ENCODE measurements around the gene SIGLEC1. TPM values are rescaled to one million over a fixed set of nuclear protein-coding genes. Genes with fewer than 3 reads are reported as not detected.

The SIGLEC1 gene
- total RNA-seq, 1 experiment from 2014 or later, result 0.17 TPM

DNA sequence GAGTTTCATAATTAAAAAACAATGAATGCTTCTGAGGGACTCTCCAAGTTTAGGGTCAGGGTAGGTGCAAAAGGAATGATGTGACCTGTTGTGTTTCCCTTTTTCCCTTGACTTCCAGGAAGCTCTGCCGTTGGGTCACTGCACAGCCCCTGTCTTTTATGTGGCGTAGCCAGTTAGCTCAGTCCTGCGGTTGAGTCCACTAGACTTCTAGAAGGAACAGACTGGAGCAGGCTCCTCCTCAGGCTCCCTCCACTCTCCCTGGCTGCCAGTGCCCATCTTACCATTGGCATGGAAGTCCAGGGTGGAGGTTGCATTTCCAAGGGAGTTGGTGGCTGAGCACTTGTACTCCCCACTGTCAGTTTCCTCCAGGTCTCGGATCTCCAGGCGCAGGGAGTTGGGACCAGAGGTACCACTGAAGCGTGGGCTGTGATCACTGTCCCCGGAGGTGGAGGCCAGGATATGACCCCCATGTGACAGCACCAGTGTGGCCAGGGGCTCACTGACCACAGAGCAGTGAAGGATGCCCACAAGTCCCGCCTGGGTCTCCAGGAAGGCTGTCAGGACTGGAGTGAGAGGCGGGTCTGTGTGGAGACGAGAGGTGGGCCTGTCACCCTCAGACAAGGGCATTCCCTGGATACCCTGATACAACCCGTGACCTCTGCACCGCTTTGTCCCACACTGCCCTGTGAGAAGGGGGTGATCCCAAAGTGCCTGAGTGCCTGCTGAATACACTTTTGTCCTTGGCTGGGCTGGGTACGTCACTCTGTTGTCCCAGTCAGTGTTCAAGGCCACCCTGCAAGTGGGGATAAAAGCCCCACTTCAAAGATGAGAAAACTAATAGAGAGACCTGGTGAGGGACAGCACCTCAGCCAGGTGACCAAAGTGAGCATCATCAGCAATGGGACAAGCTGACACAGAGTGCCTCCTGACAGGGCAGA lies 11.1 kb downstream of the SIGLEC1 start:
- no peaks in the 10 kb centered on the region for H3K27me3 ChIP-seq (ENCODE audit: insufficient read depth, low read length)
- no peaks in the 10 kb centered on the region for H3K9me2 ChIP-seq (ENCODE audit: insufficient read depth)
- H3K36me3 ChIP-seq (ENCODE audit: control insufficient read depth in 1 of 2, insufficient read depth in 2 of 2, low read length in 2 of 2), result no peaks in the 10 kb centered on the region
- no peaks in the 10 kb centered on the region for H4K20me1 ChIP-seq (ENCODE audit: insufficient read depth)
- no peaks in the 10 kb centered on the region; a peak in 1 of 4 replicates for H3K9me3 ChIP-seq (ENCODE audit: control insufficient read depth in 1 of 2, insufficient read depth in 1 of 2, low read depth in 1 of 2, low read length in 2 of 2)
- no TSS peak for BruUV-seq (replicated peaks)
- ATAC-seq (no peak), DNase-seq (ENCODE audit: low read depth, low spot score) (no peak)
- ChIA-PET POLR2A (no interaction called here), CTCF (interaction anchor here (3.1 kb wide), 1 partner anchor 9 kb away, joined by 16 read pairs; no protein-coding TSS in a partner anchor), RAD21 (ENCODE audit: low non-redundant PET in 1 of 2, low total read pairs in 2 of 2, uncharacterized antibody in 2 of 2, unreplicated experiment in 2 of 2) (no interaction called here)
- H2AFZ ChIP-seq (ENCODE audit: low read depth, low read length, poor library complexity, severe bottlenecking), result no peak overlapping the region
- TF ChIP-seq RAD21 (IDR thresholded peaks at IDR 0.05; ENCODE audit: low read depth) (no peak), ZFX (IDR thresholded peaks at IDR 0.05) (no peak), POLR2AphosphoS5 (IDR thresholded peaks at IDR 0.05; ENCODE audit: low read depth, low read length) (no peak), YY1 (IDR thresholded peaks at IDR 0.05; ENCODE audit: extremely low read depth, insufficient replicate concordance, low read depth, low read length) (no peak), SP1 (IDR thresholded peaks at IDR 0.05; ENCODE audit: low read depth) (no peak), SIN3A (IDR thresholded peaks at IDR 0.05; ENCODE audit: low read depth) (no peak), JUND (IDR thresholded peaks at IDR 0.05) (no peak), EZH2phosphoT487 (IDR thresholded peaks at IDR 0.05; ENCODE audit: borderline replicate concordance) (no peak)
- H3K79me2 ChIP-seq (ENCODE audit: insufficient read depth, low read length), result no peaks in the 10 kb centered on the region
- no peaks in the 10 kb centered on the region for H3K4me1 ChIP-seq (ENCODE audit: control insufficient read depth in 1 of 2, insufficient read depth in 2 of 2, low read length in 2 of 2)
- no peak overlapping the region for H3K4me3 ChIP-seq (replicated peaks in 1 of 2; ENCODE audit: low read depth in 1 of 2, low read length in 2 of 2)
- no peak overlapping the region for H3K27ac ChIP-seq (ENCODE audit: low read depth, low read length)
- intact Hi-C loops (cut with micrococcal nuclease), result no loop called here
- H3K9ac ChIP-seq (ENCODE audit: low read length), result no peak overlapping the region
- H3K4me2 ChIP-seq (ENCODE audit: low read length), result no peak overlapping the region

DNA sequence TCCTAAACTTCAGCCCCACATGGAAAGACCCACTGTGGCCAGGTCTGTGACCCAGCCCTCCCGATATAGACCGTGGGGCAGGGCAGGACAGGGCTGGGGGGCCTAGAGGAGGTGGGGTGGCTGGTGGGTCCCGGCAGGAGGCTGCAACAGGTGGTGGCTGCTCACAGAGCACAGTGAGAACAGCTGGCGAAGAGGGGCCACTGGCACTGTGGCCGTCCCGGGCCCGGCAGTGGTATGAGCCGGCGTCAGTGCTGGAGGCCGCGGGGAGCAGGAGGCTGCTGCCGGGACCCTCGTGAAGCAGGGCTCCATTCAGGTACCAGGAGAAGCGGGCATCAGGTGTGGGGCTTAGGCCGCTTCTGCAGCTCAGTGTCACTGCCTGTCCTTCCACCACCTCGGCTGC lies 13.4 kb downstream of the SIGLEC1 start:
- Histone ChIP-seq H3K4me1 (ENCODE audit: control insufficient read depth in 1 of 2, insufficient read depth in 2 of 2, low read length in 2 of 2) (no peaks in the 10 kb centered on the region), H3K27me3 (ENCODE audit: insufficient read depth, low read length) (no peaks in the 10 kb centered on the region), H3K36me3 (ENCODE audit: control insufficient read depth in 1 of 2, insufficient read depth in 2 of 2, low read length in 2 of 2) (no peaks in the 10 kb centered on the region), H3K4me2 (ENCODE audit: low read length) (no peak overlapping the region), H3K27ac (ENCODE audit: low read depth, low read length) (no peak overlapping the region), H3K9me3 (ENCODE audit: control insufficient read depth in 1 of 2, insufficient read depth in 1 of 2, low read depth in 1 of 2, low read length in 2 of 2) (no peaks in the 10 kb centered on the region; a peak in 1 of 4 replicates), H3K4me3 (replicated peaks in 1 of 2; ENCODE audit: low read depth in 1 of 2, low read length in 2 of 2) (no peak overlapping the region), H4K20me1 (ENCODE audit: insufficient read depth) (no peaks in the 10 kb centered on the region), H3K9ac (ENCODE audit: low read length) (no peak overlapping the region), H3K9me2 (ENCODE audit: insufficient read depth) (no peaks in the 10 kb centered on the region), H3K79me2 (ENCODE audit: insufficient read depth, low read length) (no peaks in the 10 kb centered on the region), H2AFZ (ENCODE audit: low read depth, low read length, poor library complexity, severe bottlenecking) (no peak overlapping the region)
- no peak for DNase-seq (ENCODE audit: low read depth, low spot score)
- RAD21 ChIA-PET (ENCODE audit: low non-redundant PET in 1 of 2, low total read pairs in 2 of 2, uncharacterized antibody in 2 of 2, unreplicated experiment in 2 of 2), result no interaction called here
- ATAC-seq, result no peak
- POLR2A ChIA-PET, result no interaction called here
- intact Hi-C loops (cut with micrococcal nuclease), result no loop called here
- CTCF ChIA-PET, result interaction anchor here (3.1 kb wide), 1 partner anchor 12 kb away, joined by 16 read pairs; no protein-coding TSS in a partner anchor
- no TSS peak for BruUV-seq (replicated peaks)
- no peak for TF ChIP-seq CBX3 (IDR thresholded peaks at IDR 0.05; ENCODE audit: low read depth)
- TF ChIP-seq CEBPB (IDR thresholded peaks at IDR 0.05; ENCODE audit: low read depth), result no peak
- no peak for TF ChIP-seq EZH2phosphoT487 (IDR thresholded peaks at IDR 0.05; ENCODE audit: borderline replicate concordance)
- no peak for TF ChIP-seq YY1 (IDR thresholded peaks at IDR 0.05; ENCODE audit: extremely low read depth, insufficient replicate concordance, low read depth, low read length)
- TF ChIP-seq ZFX (IDR thresholded peaks at IDR 0.05), result no peak
- TF ChIP-seq ELF1 (IDR thresholded peaks at IDR 0.05; ENCODE audit: borderline replicate concordance, low read depth), result no peak
- TF ChIP-seq, protein P1, sequence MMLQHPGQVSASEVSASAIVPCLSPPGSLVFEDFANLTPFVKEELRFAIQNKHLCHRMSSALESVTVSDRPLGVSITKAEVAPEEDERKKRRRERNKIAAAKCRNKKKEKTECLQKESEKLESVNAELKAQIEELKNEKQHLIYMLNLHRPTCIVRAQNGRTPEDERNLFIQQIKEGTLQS (IDR thresholded peaks at IDR 0.05), result no peak
- TF ChIP-seq, protein P2, sequence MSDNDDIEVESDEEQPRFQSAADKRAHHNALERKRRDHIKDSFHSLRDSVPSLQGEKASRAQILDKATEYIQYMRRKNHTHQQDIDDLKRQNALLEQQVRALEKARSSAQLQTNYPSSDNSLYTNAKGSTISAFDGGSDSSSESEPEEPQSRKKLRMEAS (IDR thresholded peaks at IDR 0.05), result no peak
- TF ChIP-seq SRF (IDR thresholded peaks at IDR 0.05; ENCODE audit: low read depth), result no peak
- no peak for TF ChIP-seq EZH2 (IDR thresholded peaks at IDR 0.05)
- TF ChIP-seq FOSL1 (IDR thresholded peaks at IDR 0.05; ENCODE audit: low read depth), result no peak
- TF ChIP-seq, protein P3, sequence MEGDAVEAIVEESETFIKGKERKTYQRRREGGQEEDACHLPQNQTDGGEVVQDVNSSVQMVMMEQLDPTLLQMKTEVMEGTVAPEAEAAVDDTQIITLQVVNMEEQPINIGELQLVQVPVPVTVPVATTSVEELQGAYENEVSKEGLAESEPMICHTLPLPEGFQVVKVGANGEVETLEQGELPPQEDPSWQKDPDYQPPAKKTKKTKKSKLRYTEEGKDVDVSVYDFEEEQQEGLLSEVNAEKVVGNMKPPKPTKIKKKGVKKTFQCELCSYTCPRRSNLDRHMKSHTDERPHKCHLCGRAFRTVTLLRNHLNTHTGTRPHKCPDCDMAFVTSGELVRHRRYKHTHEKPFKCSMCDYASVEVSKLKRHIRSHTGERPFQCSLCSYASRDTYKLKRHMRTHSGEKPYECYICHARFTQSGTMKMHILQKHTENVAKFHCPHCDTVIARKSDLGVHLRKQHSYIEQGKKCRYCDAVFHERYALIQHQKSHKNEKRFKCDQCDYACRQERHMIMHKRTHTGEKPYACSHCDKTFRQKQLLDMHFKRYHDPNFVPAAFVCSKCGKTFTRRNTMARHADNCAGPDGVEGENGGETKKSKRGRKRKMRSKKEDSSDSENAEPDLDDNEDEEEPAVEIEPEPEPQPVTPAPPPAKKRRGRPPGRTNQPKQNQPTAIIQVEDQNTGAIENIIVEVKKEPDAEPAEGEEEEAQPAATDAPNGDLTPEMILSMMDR (IDR thresholded peaks at IDR 0.05 in 2 of 3, conservative IDR thresholded peaks at IDR 0.05 in 1 of 3; ENCODE audit: borderline replicate concordance in 1 of 3, insufficient read depth in 1 of 3, low read depth in 2 of 3, low read length in 2 of 3), result no peak
